ENCODE data around the gene RASSF5. TPM values are rescaled to one million over a fixed set of nuclear protein-coding genes. Genes with fewer than 3 reads are reported as not detected.

The RASSF5 gene
- total and polyA plus RNA-seq, 10 of the 15 experiments (the other 5 are each of a cell fraction or from before 2014, with no cell fraction given), result 14.0 to 89.6 (median 68.9) TPM

GRCh38 chr1:206590025-206590758 lies 82.9 kb downstream of the RASSF5 start (continued):
- TF ChIP-seq SIN3A (IDR thresholded peaks at IDR 0.05; ENCODE audit: low read depth, low read length), result no peak
- no peak for TF ChIP-seq SREBF2 (IDR thresholded peaks at IDR 0.05; ENCODE audit: low read length)
- TF ChIP-seq ZBTB11 (CRISPR knock-in tag; IDR thresholded peaks at IDR 0.05), result no peak
- no peak for TF ChIP-seq MAX (IDR thresholded peaks at IDR 0.05; ENCODE audit: low read depth, low read length)
- TF ChIP-seq POLR2A (IDR thresholded peaks at IDR 0.05; ENCODE audit: low read depth, low read length), result peak; percentile 48; the same call in 1 of the 2 replicates
- no peak for TF ChIP-seq NFYB (IDR thresholded peaks at IDR 0.05; ENCODE audit: insufficient read depth, low read depth, low read length)
- no peak for TF ChIP-seq SUPT20H (IDR thresholded peaks at IDR 0.05; ENCODE audit: borderline replicate concordance, control insufficient read depth, low read depth, low read length)
- no peak for TF ChIP-seq SPI1 (IDR thresholded peaks at IDR 0.05; ENCODE audit: borderline replicate concordance, insufficient read depth, low read depth, low read length)
- no peak for TF ChIP-seq YBX1 (IDR thresholded peaks at IDR 0.05)
- no peak for TF ChIP-seq WRNIP1 (IDR thresholded peaks at IDR 0.05; ENCODE audit: borderline replicate concordance, low read depth, low read length)
- no peak for TF ChIP-seq RBBP5 (conservative IDR thresholded peaks at IDR 0.05)
- TF ChIP-seq ASH2L (IDR thresholded peaks at IDR 0.05; ENCODE audit: borderline replicate concordance, low read depth), result no peak
- TF ChIP-seq YY1 (IDR thresholded peaks at IDR 0.05; ENCODE audit: low read depth, low read length), result no peak
- no peak for TF ChIP-seq HSF1 (IDR thresholded peaks at IDR 0.05; ENCODE audit: low read depth, low read length)
- TF ChIP-seq, protein P1, sequence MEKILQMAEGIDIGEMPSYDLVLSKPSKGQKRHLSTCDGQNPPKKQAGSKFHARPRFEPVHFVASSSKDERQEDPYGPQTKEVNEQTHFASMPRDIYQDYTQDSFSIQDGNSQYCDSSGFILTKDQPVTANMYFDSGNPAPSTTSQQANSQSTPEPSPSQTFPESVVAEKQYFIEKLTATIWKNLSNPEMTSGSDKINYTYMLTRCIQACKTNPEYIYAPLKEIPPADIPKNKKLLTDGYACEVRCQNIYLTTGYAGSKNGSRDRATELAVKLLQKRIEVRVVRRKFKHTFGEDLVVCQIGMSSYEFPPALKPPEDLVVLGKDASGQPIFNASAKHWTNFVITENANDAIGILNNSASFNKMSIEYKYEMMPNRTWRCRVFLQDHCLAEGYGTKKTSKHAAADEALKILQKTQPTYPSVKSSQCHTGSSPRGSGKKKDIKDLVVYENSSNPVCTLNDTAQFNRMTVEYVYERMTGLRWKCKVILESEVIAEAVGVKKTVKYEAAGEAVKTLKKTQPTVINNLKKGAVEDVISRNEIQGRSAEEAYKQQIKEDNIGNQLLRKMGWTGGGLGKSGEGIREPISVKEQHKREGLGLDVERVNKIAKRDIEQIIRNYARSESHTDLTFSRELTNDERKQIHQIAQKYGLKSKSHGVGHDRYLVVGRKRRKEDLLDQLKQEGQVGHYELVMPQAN (conservative IDR thresholded peaks at IDR 0.05), result no peak
- TF ChIP-seq CBX5 (IDR thresholded peaks at IDR 0.05; ENCODE audit: low read depth), result no peak
- TF ChIP-seq POLR2AphosphoS2 (IDR thresholded peaks at IDR 0.05; ENCODE audit: low read depth, low read length), result no peak
- no peak for TF ChIP-seq KAT2A (conservative IDR thresholded peaks at IDR 0.05; ENCODE audit: control insufficient read depth, low read depth, low read length)
- no peak for TF ChIP-seq RFX5 (IDR thresholded peaks at IDR 0.05; ENCODE audit: low read depth, low read length)
- TF ChIP-seq TAF1 (IDR thresholded peaks at IDR 0.05; ENCODE audit: borderline replicate concordance, low read depth, low read length), result no peak
- TF ChIP-seq ZNF622 (IDR thresholded peaks at IDR 0.05), result no peak
- TF ChIP-seq MEF2A (IDR thresholded peaks at IDR 0.05; ENCODE audit: insufficient read depth, low read depth, low read length), result no peak
- TF ChIP-seq CREB1 (IDR thresholded peaks at IDR 0.05; ENCODE audit: low read depth), result 0 out of 2 replicates have a peak, but pooled peaks have one; percentile 48
